Measurements from ENCODE around the gene TMC3. TPM values are rescaled to one million over a fixed set of nuclear protein-coding genes. Genes with fewer than 3 reads are reported as not detected.
A peak's percentile ranks its signal among the peaks of the same experiment; 100 is the strongest.

TMC3 gene
- total RNA-seq: not detected

- no peak for DNase-seq (ENCODE audit: low read depth in 2 of 3, low spot score in 2 of 3)
Observed at GRCh38 chr15:81373775-81374395, at the start of gene TMC3. TSS of gene TMC3 (minus strand) at chr15:81374213. CDS start at chr15:81374077, 136 bp downstream.

- no peak for DNase-seq (ENCODE audit: low read depth in 2 of 3, low spot score in 2 of 3)
Observed at GRCh38 chr15:81421461-81421860, 47.4 kb upstream of the TMC3 start.

GRCh38 chr15:81419332-81419943, 45.4 kb upstream of the TMC3 start:
- no peak for DNase-seq (ENCODE audit: low read depth in 2 of 3, low spot score in 2 of 3)

GRCh38 chr15:81418891-81419290, 44.9 kb upstream of the TMC3 start:
- no peak for DNase-seq (ENCODE audit: low read depth in 2 of 3, low spot score in 2 of 3)

GRCh38 chr15:81418444-81418843, 44.4 kb upstream of the TMC3 start:
- no peak for DNase-seq (ENCODE audit: low read depth in 2 of 3, low spot score in 2 of 3)

- DNase-seq (ENCODE audit: low read depth in 2 of 3, low spot score in 2 of 3): peak in 2 of 3 donors; percentile 69 to 82
Observed at GRCh38 chr15:81414274-81414968, 40.4 kb upstream of the TMC3 start.

GRCh38 chr15:81413851-81414250, 39.8 kb upstream of the TMC3 start:
- DNase-seq (ENCODE audit: low read depth in 2 of 3, low spot score in 2 of 3): no peak

GRCh38 chr15:81411969-81412633, 38.1 kb upstream of the TMC3 start:
- no peak for DNase-seq (ENCODE audit: low read depth in 2 of 3, low spot score in 2 of 3)

DNA sequence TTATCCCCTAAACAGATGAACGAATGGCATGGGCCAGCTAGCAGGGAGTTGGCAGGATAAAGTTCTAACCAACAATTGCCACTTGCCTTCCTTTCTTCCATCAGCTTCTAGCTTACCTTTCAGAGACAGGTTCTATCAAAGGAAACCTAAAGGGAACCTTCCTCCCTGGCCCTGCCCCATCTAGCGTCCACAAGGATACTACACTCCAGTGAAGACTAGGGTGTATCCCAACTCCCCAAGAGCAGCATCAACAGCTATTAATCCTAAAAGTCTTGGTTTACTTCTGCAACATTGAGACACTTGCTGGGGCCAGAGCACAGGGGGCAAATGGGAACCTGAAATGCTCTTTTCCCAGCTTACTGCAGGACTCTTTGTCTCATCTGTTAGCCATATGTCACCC, 37.0 kb upstream of the TMC3 start:
- DNase-seq (ENCODE audit: low read depth in 2 of 3, low spot score in 2 of 3): no peak

- DNase-seq (ENCODE audit: low read depth in 2 of 3, low spot score in 2 of 3): peak; percentile 9 to 91 (median 67)
Observed at GRCh38 chr15:81410318-81410753, 36.3 kb upstream of the TMC3 start.

- DNase-seq (ENCODE audit: low read depth in 2 of 3, low spot score in 2 of 3): peak in 1 of 3 donors; percentile 33
Observed at GRCh38 chr15:81407718-81408117, 33.7 kb upstream of the TMC3 start.

- no peak for DNase-seq (ENCODE audit: low read depth in 2 of 3, low spot score in 2 of 3)
Observed at GRCh38 chr15:81407176-81407575, 33.2 kb upstream of the TMC3 start.

DNA sequence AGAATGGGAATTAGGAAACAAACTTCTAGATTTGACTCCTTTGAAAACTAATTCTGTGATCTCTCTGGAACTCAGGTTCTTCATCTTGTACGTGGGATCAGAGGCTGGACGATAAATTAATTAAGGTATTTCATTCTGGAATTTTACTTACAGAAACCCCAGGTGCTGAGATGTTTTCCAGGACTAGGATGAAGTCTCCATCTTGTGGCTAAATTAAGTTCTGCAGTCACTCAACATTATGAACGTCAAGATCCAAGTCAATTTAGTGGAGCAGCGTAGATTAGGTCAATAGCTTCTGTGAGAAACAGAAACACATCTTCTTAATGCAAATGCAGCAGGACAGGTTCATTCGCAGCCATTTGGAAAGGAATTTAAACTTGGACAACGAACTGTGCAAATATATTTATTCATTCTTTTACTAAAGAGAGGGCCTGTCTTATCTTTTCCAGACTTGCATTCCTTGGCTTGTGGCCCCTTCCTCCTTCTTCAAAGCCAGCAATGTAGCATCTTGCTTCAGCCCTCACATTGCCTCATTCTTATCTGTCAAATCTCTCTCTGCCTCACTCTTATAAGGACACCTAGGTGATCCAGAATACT, 26.7 kb upstream of the TMC3 start:
- DNase-seq (ENCODE audit: low read depth in 2 of 3, low spot score in 2 of 3): peak; percentile 36 to 70 (median 44)

DNA sequence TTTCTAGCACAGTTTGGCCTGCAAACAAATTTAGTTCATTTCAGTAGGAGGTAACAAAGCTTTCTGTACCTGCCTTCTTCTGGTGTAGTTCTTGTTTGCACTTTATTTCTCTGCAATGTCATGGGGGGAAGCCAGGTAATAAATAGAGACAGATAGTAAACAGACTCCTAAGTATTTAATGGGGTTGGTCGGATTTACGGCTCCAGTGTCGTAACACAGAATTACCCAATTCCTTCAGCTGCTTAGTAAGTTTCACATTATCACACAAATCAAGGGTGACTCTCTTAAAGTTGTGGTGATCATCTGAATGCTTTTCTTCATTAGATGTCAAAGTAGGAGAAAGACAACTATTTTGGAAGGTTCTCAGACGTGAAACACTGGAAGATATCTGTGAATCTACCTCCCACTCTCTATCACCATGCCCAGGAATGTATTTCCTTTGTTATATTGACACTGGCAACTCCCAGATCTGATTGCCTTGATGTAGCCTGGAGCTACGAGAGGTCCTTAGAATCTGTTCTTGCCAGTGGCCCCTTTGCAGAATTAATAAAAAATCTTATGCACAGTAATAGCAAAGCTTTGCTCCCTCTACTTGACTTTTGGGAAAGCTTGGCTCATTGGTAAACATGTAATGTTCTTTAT, 25.0 kb upstream of the TMC3 start:
- DNase-seq (ENCODE audit: low read depth in 2 of 3, low spot score in 2 of 3): no peak

GRCh38 chr15:81398456-81398855, 24.4 kb upstream of the TMC3 start:
- no peak for DNase-seq (ENCODE audit: low read depth in 2 of 3, low spot score in 2 of 3)

DNA sequence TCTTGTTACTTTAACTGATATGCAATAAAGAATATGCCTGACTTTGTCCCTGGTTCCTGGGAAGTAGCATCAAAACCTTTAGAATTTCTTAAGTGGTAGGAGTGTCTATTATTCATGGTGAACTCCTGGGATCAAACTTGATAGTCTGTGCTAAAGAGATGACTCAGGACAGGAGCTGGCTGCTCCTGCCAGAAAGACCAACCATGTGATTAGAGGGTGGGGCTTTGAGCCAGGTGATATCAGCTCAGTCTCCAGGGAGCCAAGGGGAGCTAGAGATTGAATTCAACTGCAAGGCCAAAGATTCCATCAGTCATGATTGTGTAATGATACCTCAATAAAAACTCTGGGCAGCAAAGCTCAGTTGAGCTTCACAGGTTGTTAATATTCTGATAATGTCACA, 20.6 kb upstream of the TMC3 start:
- no peak for DNase-seq (ENCODE audit: low read depth in 2 of 3, low spot score in 2 of 3)

DNA sequence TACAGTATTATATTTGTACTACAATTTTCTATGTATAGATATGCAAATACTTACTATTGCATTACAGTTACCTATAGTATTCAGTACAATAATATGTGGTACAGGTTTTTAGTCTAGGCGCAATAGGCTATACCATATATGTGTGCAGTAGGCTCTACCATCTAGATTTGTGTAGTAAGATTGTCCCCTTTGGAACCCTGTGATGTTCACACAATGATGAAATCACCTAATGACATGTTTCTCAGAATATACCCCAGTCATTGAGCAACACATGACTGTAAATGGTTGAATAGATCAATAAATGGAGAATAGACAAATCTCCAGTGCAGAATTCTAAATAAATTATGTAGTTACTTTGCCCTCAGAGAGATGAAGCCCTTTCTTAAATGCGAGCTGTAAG, 17.6 kb upstream of the TMC3 start:
- DNase-seq (ENCODE audit: low read depth in 2 of 3, low spot score in 2 of 3): no peak

- DNase-seq (ENCODE audit: low read depth in 2 of 3, low spot score in 2 of 3): no peak
Observed at GRCh38 chr15:81388436-81388770, 14.4 kb upstream of the TMC3 start.

- DNase-seq (ENCODE audit: low read depth in 2 of 3, low spot score in 2 of 3): no peak
Observed at GRCh38 chr15:81387621-81388435, 13.8 kb upstream of the TMC3 start.

DNA sequence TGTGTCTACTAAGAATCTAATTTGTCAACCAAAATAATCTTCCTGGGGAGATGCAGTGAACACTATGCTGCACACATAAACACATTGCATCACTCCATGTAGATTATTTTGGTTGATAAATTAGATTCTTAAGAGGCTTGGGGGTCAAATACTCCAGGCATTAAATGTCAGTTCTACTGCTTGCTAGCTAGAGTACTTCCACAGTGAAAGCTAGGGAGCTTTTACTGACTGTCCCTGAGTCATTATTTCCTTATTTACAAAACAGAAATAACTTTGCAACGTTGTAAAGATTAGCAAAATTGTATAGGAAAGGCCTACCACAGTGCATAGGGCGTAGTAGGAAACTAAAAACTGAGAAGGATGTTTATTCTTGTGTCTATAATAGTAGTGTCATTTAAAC, 12.9 kb upstream of the TMC3 start:
- no peak for DNase-seq (ENCODE audit: low read depth in 2 of 3, low spot score in 2 of 3)
